GM21381 (cell line): Measurements from ENCODE around the gene HOXD9.

ENCODE experiments used
- ATAC-seq: cut with Tn5 transposase; IDR thresholded peaks from one replicate; pipeline ENCODE4 v1.9.1; 2021; ENCODE audit warnings: mild to moderate bottlenecking, moderate library complexity; ENCODE audit not compliant: unreplicated experiment

Gene HOXD9

DNA sequence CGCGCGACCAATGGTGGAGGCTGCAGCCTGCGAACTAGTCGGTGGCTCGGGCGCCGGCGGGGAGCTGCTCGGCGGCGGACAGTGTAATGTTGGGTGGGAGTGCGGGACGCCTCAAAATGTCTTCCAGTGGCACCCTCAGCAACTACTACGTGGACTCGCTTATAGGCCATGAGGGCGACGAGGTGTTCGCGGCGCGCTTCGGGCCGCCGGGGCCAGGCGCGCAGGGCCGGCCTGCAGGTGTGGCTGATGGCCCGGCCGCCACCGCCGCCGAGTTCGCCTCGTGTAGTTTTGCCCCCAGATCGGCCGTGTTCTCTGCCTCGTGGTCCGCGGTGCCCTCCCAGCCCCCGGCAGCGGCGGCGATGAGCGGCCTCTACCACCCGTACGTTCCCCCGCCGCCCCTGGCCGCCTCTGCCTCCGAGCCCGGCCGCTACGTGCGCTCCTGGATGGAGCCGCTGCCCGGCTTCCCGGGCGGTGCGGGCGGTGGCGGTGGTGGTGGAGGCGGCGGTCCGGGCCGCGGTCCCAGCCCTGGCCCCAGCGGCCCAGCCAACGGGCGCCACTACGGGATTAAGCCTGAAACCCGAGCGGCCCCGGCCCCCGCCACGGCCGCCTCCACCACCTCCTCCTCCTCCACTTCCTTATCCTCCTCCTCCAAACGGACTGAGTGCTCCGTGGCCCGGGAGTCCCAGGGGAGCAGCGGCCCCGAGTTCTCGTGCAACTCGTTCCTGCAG lies at the start of gene HOXD9:
Gene HOXD9 (plus strand): TSS at position 37 of the 728 bp plus-strand sequence. CDS start 50 bp downstream, at position 87.
- ATAC-seq, result no peak

GRCh38 chr2:176072951-176073904 lies 49.3 kb upstream of the HOXD9 start:
- ATAC-seq, result no peak

DNA sequence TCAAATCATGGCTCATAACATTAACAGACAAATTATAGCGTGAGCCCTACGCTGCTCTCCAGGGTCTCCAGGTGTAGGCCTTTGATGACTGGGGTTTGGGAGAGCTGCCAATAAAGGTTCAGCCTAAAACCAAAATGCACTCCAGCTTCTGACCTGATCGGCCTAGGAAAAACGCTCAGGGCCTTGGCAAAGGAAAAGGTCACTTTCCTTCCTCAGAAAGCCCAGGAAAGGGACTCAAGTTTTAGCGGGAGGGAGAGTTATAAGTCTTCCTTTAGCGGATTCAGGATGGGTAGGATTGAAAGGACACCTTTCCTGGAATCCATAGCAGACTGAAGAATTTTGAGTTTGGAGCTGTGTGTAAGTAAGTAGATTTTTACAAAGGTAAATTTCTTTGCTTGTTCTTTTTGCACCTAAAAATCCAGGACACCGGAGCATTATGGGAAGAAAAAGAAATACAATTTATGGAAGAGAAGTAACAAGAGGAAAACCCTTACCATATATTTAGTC lies 47.5 kb upstream of the HOXD9 start:
- no peak for ATAC-seq

DNA sequence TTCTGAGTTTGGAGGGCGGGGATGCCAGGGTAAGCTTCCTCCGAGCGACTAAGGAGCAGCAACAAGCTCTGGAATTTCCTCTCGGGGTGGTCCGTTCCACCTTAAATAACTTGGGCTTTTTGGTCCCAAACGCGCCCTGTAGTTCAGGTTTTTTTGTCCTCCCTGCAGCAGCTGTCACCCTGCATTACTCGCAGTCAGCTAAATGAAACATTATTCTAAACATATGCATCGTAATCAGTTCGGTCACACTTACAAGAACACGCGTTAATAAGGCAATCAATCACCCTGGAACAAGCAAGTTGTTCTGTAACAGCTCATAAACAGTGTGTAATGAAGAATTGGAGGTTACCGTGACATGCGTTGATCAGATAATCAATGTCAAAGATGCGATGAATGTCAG lies 47.0 kb upstream of the HOXD9 start:
- no peak for ATAC-seq

DNA sequence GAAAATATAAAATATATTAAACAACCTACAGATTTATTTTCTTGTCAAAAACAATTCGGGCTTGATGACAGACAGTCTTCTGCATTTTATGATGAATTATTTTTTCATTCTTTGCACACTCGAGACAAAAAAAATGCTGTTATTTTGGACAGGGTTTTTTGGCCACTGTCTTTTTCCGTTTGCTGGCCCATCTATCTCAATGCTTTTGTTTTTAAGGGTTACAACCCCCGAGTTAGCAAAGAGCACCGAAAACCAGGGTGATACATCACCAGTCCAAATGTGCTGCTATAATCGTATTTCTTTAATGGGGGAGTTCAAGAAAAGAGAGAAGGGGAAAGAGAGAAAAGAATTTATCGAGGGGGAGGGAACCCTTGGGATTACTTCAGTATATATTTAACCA lies 46.5 kb upstream of the HOXD9 start:
- ATAC-seq, result no peak

GRCh38 chr2:176076796-176077195 lies 45.7 kb upstream of the HOXD9 start:
- ATAC-seq, result no peak

DNA sequence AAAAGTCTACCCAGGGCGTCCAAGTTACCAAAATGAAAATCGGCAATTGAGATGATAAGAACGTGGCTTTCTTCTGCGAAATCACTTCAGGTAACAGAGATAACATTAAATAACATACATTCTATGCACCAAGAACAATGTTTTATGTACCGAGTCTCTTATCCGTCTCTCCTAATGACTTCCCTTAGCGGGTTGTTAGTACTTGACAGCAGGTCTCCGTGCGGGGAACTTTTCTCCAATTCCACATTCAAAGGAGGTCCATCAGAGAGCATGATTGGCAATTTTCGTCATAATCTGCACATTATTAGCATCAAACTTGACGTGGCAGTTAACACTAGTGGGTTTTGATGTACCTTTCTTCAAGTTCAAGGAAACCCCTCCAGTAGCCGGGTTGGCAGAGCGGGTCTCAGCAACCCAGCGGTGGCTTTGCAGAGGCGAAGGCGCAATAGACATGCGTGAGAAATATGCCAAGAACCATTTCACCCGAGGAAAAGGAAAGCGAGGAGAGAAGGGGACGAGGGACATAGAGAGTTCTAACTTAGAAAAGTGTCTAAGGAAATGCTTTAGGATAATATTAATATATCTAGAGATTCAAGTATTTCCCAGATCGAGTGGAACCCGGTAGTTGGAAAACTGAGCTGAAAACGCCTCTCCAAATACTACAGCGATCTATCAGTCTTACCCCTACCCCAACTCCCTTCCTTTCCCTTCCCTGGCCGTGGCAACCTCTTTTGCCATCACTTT lies 43.8 kb upstream of the HOXD9 start:
- ATAC-seq, result no peak

DNA sequence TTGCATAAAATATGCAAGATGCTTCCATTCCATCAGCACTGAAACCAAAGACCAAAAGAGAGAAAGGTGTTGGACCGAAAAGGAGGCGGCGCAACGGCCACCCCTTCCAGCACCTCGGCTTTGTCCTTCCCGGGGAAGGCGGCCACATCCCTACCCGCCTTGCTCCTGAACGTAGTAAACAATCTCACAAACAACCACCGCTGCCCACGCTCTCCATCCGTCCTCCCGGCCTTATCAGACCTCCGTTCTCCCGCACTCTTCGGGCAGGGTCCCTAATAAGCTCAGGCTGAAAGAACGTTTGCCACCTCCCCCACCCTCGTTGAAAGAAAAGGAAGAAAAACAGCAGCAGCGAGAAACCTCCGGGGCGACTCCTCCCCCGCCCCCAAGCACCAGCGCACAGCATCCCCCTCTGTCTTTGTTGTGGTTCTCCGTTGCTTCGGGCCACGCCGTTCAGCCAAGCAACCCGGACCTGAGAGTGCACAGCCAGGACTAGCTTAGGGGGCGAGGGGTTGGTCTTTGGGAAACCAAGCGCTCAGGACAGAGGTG lies 43.2 kb upstream of the HOXD9 start:
- no peak for ATAC-seq

DNA sequence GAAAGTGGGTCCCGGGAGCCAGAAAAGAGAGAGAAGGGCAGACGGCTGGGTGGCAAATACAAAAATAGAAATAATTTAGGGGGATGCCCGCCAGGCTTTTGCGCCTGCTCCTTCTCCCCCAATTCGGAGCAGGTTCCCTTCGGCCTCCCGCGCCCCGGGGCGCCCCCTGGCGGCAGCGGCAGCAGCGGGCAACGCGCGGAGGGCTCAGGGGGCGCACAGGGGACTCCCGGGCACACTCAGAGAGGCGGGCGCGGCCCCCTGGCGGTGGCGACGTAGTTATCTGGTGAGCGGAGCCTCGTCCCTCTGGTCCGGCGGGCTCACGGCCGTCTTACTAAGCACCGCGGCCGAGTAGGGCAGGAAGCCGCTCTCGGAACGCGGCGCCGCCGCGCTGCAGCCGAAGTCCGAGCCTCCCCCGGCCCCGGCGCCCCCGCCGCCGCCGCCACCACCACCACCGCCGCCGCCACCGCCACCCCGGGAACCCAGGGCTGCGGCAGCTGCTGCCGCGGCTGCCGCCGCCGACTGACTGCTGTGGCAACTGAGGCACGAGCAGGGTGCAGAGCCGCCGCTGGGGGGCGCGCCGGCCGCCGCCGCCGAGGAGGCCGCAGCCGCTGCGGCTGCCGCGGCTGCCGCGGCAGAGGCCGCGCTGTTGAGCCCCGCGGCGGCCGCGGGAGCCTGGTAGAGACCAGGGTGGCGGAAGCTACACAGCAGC lies 42.5 kb upstream of the HOXD9 start:
- ATAC-seq, result no peak

DNA sequence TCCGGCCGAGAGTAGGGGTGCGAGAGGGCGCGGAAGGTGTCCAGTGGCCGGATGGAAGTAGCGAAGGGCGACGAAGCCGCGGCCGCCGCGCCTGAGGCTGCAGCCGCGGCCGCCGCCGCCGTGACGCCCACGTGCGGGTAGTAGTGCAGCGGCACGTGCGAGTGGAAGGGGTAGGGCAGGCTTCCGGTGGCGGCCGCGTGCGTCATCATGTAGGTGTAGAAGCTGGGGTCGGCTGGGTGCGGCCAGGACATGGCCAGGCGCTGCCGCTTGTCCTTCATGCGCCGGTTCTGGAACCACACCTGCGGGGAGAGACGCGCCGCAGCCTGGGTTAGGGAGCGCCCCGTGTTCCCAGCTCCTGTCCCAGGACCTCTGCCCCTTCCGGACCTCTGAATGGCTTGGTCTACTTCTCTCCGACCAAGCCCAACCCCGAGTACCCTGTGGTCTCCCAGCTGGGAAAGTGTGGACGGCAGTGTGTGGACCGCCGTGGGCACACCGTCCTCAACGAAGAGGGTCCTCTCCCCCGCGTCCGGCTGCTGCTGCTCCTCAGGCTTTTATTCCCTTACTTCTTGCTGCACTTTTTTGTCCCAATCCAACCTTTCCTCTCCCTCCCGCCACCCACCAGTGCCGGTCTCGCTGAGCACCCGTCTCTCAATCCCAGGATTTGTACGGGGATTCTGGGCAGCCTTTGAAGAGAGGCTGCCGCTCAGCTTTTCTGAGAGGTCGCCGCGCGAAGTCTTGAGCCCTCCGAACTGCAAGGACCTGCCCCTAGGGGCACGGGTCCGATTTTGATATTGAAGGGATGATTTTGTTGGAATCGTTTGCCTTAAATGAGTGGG lies 41.8 kb upstream of the HOXD9 start:
- no peak for ATAC-seq

DNA sequence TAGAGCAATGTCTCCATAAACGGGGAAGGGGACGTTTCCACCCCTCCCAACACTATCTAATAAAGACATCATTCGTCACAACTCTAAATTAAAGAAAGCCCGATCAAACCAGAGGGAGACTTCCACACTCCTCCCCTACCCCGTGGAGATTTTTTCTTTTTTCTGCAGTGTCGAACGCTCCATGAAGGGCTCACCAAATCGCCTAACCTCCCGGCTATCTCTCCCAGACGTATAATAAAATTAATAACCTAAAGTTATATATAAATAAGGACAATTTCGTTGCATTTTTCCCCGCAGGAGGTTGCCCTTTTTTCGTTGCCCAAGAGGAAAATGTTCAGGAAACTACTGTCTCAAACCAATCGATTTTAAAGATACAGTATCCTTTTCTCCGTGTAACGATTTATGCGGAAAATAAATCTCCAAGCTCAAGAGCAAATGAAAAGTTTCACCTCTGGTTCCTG lies 41.1 kb upstream of the HOXD9 start:
- no peak for ATAC-seq

DNA sequence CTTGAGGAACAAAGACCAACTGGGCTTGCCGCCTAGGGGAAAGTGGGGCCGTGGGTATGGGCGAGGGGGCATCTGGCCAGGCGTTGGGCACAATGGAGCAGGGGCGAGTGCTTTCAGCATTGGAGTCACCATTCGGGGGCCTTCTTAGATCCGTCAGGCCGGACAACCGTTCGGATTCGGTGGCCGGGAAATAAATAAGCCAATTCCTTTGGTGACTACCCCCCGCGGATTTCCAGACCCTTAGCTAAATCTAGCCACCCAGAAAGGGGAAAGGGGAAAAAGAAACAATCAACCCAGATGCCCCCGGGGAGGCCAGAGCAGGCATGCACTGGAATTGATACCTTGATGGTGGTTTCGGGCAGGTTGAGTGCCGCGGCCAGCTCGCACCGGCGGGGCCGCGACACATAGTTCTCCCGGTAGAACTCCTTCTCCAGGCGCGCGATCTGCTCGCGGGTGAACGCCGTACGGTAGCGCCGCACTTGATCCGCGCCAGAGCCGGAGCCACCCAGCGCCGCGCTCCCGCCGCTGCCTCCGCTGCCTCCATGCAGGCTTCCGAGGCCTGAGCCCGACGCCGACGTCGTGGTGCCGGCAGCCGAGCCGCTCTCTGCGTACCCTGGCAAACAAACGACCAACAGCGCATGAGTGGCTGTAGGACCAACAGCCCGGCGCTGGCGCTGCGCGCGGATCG lies 40.5 kb upstream of the HOXD9 start:
- no peak for ATAC-seq

GRCh38 chr2:176082525-176082823 lies 40.0 kb upstream of the HOXD9 start:
- ATAC-seq, result no peak

- no peak for ATAC-seq
These were observed 39.4 kb upstream of the HOXD9 start for GRCh38 chr2:176082824-176083751.

- no peak for ATAC-seq
These were observed 38.7 kb upstream of the HOXD9 start, which contains the start of gene EVX2 for GRCh38 chr2:176083796-176084261. EVX2 (minus strand) TSS chr2:176083962; CDS start chr2:176083776, 186 bp downstream.

DNA sequence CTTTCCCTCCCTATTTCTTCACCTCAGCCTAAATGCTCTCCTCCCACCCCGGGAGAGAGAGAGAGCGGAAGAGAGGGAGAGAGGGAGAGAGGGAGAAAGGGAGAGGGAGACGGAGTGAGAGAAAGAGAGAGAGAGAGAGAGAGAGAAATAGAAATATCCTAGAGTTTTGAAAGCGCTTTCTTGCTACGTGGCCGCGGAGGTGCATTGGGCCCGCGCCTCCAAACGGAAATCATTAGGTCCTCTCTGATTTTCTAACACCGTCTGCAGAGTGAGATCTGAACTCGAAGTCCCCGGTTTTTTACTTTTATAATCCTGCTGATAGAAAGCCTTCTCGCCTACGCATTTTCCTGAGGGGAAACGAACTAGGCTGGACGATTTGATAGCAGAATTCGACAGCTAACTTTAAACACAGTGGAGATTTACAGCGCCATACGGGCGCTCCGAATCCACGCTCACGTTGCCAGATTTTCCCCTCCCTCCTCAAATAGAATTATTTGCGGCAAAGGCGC lies 37.9 kb upstream of the HOXD9 start:
- ATAC-seq, result no peak

DNA sequence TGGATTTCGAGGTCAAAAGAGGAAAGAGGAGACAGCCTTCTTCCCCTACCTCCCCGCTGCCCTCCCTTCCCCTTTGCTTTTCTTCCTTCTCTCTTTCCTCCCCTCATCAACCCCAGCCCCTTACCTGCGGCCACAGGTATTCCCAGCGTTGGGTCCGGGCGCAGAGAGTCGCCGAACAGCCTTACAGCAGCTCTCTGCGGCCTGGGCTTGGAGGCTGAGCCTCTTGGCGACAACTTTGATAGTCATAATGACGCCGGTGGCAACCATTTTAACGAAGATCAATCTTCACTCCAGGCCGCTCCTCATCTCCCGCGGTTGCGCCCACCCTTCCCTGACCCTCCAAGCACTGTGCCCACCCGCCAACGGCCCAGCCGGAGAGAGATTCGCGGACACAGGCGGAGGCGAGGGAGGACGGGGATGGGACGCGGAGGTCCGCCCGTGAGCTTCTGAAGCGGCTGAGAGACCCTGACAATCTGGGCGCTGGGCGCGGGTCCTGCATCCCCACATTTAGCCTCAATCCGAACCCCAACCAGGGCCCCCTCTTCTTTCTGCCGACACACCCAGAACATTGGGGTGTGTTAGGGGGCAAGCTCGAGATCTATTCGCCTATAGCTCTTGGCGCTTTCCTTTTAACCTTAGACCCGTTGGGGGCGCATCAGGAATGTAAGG lies 37.3 kb upstream of the HOXD9 start:
- ATAC-seq, result no peak
